ENCODE results near the gene MN1.

Gene MN1

GRCh38 chr22:27780161-27780575 is 21.4 kb downstream of the MN1 start:
- no peak for DNase-seq

GRCh38 chr22:27779643-27780042 is 21.9 kb downstream of the MN1 start:
- no peak for DNase-seq

GRCh38 chr22:27778294-27779090 is 23.1 kb downstream of the MN1 start:
- DNase-seq: no peak

GRCh38 chr22:27777128-27777527 is 24.4 kb downstream of the MN1 start:
- DNase-seq: no peak

- no peak for DNase-seq
Measured at GRCh38 chr22:27776650-27776958, 25.0 kb downstream of the MN1 start.

GRCh38 chr22:27775758-27776649 is 25.6 kb downstream of the MN1 start:
- DNase-seq: no peak

GRCh38 chr22:27775087-27775698 is 26.4 kb downstream of the MN1 start:
- DNase-seq: no peak

GRCh38 chr22:27774200-27774599 is 27.4 kb downstream of the MN1 start:
- DNase-seq: no peak

GRCh38 chr22:27772984-27773498 is 28.5 kb downstream of the MN1 start:
- DNase-seq: no peak

- no peak for DNase-seq
Measured at GRCh38 chr22:27772081-27772983, 29.2 kb downstream of the MN1 start.

GRCh38 chr22:27771637-27772036 is 29.9 kb downstream of the MN1 start:
- DNase-seq: no peak

GRCh38 chr22:27769012-27769411 is 32.5 kb downstream of the MN1 start:
- no peak for DNase-seq

GRCh38 chr22:27768027-27768653 is 33.4 kb downstream of the MN1 start:
- no peak for DNase-seq

- DNase-seq: no peak
Measured at GRCh38 chr22:27766679-27767078, 34.9 kb downstream of the MN1 start.

GRCh38 chr22:27765706-27766291 is 35.8 kb downstream of the MN1 start:
- DNase-seq: no peak

GRCh38 chr22:27764722-27765236 is 36.8 kb downstream of the MN1 start:
- no peak for DNase-seq

- no peak for DNase-seq
Measured at GRCh38 chr22:27761665-27762064, 39.9 kb downstream of the MN1 start.

- DNase-seq: no peak
Measured at GRCh38 chr22:27761000-27761399, 40.6 kb downstream of the MN1 start.

- DNase-seq: no peak
Measured at GRCh38 chr22:27760474-27760873, 41.1 kb downstream of the MN1 start.

- no peak for DNase-seq
Measured at GRCh38 chr22:27757928-27758525, 43.5 kb downstream of the MN1 start.

GRCh38 chr22:27756212-27756660 is 45.3 kb downstream of the MN1 start:
- DNase-seq: no peak
